Endodermal cell (in vitro differentiated cells): ENCODE data around the gene DNAH12. TPM values are rescaled to one million over a fixed set of nuclear protein-coding genes. Genes with fewer than 3 reads are reported as not detected.

Experiments used
- DNase-seq: peaks from one replicate; pipeline ENCODE4 v3.0.0-alpha.2; 2017
- H3K27ac ChIP-seq: 2 replicates; pipeline ENCODE4 v1.5.1; 2013; ENCODE audit warnings: mild to moderate bottlenecking, low read depth, low read length, moderate library complexity
- H3K27me3 ChIP-seq: 2 replicates; pipeline ENCODE4 v1.6.1; 2013; ENCODE audit warnings: mild to moderate bottlenecking, low read length, moderate library complexity; ENCODE audit not compliant: insufficient read depth, control insufficient read depth, poor library complexity, severe bottlenecking
- H3K36me3 ChIP-seq: 2 replicates; pipeline ENCODE4 v1.7.0; 2013; ENCODE audit warnings: mild to moderate bottlenecking, low read length, moderate library complexity; ENCODE audit not compliant: control insufficient read depth, insufficient read depth
- H3K4me1 ChIP-seq: one replicate; pipeline ENCODE4 v1.7.0; 2013; ENCODE audit warnings: low read length; ENCODE audit not compliant: control insufficient read depth, insufficient read depth
- H3K4me3 ChIP-seq: 2 replicates; pipeline ENCODE4 v1.5.1; 2013; ENCODE audit warnings: mild to moderate bottlenecking, low read length, moderate library complexity
- H3K9ac ChIP-seq: 2 replicates; pipeline ENCODE4 v1.6.1; 2013; ENCODE audit warnings: mild to moderate bottlenecking, low read length, moderate library complexity; ENCODE audit not compliant: poor library complexity, severe bottlenecking; ENCODE audit errors: extremely low read depth
- H3K9me3 ChIP-seq: 2 replicates; pipeline ENCODE4 v1.6.1; 2013; ENCODE audit warnings: mild to moderate bottlenecking, low read length, moderate library complexity; ENCODE audit not compliant: control insufficient read depth
- H3K27ac Mint-ChIP-seq: 2 replicates; pipeline ENCODE4 v1.8.0; 2020; ENCODE audit warnings: mixed read lengths
- H3K27me3 Mint-ChIP-seq: 2 replicates; pipeline ENCODE4 v1.8.0; 2021; ENCODE audit warnings: mild to moderate bottlenecking, mixed read lengths; ENCODE audit not compliant: insufficient read depth
- H3K36me3 Mint-ChIP-seq: 2 replicates; pipeline ENCODE4 v1.8.0; 2020; ENCODE audit warnings: low read depth, mixed read lengths
- H3K4me1 Mint-ChIP-seq: 2 replicates; pipeline ENCODE4 v1.8.0; 2020; ENCODE audit warnings: mixed read lengths
- H3K4me3 Mint-ChIP-seq: 2 replicates; pipeline ENCODE4 v1.8.0; 2020; ENCODE audit warnings: mild to moderate bottlenecking, moderate library complexity, mixed read lengths
- H3K9me3 Mint-ChIP-seq: 2 replicates; pipeline ENCODE4 v1.8.0; 2020; ENCODE audit warnings: mild to moderate bottlenecking, mixed read lengths
- WGBS, 2 experiments: methylation state at CpG; one replicate each; pipeline versions ENCODE4 v1.1.5 to v1.1.7; 2013; ENCODE audit warnings: missing lambda C conversion rate in 2 of 2, mixed read lengths in 1 of 2; ENCODE audit not compliant: insufficient coverage in 1 of 2, insufficient read length in 1 of 2; 5-methylcytosine and 5-hydroxymethylcytosine counted together
- total RNA-seq, 2 donors: library from RNA; stranded (reverse); fragmentation: NEBNext Ultra II Directional in 1 of 2; extraction: Animal tissue kit (Norgen Biotek cat#: 25700) in 1 of 2; gene quantifications; 2 replicates in 1 of 2; 3 replicates in 1 of 2; pipeline ENCODE4 v1.2.1, GENCODE V29; 2021
- TF ChIP-seq, protein P1 (sequence below): fragments of 200-600 bp; sonication (generic); conservative IDR thresholded peaks from 2 replicates; pipeline ENCODE4 v1.5.0; 2021; ENCODE audit warnings: antibody characterized with exemption, mild to moderate bottlenecking

The DNAH12 gene
- total RNA-seq, 2 donors from 2014 or later, result 0.77 to 2.2 TPM

DNA sequence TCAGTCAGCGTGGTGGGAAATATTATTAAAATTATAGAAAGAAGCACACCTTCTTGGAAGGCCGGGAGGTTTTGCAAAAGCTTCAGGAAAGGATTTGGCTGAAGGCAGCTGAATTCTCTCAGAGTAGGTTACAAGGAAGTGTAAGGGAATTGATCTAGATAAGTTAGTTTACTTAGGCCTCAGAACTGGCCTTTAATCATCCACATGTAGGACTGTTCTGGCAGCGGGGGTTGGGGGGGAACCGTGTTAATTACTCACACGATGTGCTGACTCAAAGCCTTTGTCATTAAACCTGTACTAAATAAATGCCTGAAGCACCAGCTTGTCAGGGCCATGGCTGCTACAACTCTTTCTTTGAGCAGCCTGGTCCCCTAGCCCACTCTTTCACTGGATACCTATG lies 264.5 kb downstream of the DNAH12 start:
- peaks cover 26% of the 10 kb centered on the region for H3K36me3 Mint-ChIP-seq
- DNase-seq, result no peak
- no peak overlapping the region for H3K27ac Mint-ChIP-seq
- Histone ChIP-seq H3K27me3 (no peaks in the 10 kb centered on the region), H3K9ac (no peak overlapping the region), H3K9me3 (peaks cover 27% of the 10 kb centered on the region), H3K36me3 (peaks cover 9% of the 10 kb centered on the region), H3K27ac (no peak overlapping the region), H3K4me1 (no peaks in the 10 kb centered on the region), H3K4me3 (no peak overlapping the region)
- H3K4me3 Mint-ChIP-seq, result no peak overlapping the region
- peaks cover 1% of the 10 kb centered on the region for H3K27me3 Mint-ChIP-seq
- 91 to 100% methylated on average over 4 to 5 of the region's 5 CpGs for WGBS, 2 experiments
- H3K9me3 Mint-ChIP-seq, result peaks cover 25% of the 10 kb centered on the region
- no peaks in the 10 kb centered on the region for H3K4me1 Mint-ChIP-seq
- TF ChIP-seq, protein P1, sequence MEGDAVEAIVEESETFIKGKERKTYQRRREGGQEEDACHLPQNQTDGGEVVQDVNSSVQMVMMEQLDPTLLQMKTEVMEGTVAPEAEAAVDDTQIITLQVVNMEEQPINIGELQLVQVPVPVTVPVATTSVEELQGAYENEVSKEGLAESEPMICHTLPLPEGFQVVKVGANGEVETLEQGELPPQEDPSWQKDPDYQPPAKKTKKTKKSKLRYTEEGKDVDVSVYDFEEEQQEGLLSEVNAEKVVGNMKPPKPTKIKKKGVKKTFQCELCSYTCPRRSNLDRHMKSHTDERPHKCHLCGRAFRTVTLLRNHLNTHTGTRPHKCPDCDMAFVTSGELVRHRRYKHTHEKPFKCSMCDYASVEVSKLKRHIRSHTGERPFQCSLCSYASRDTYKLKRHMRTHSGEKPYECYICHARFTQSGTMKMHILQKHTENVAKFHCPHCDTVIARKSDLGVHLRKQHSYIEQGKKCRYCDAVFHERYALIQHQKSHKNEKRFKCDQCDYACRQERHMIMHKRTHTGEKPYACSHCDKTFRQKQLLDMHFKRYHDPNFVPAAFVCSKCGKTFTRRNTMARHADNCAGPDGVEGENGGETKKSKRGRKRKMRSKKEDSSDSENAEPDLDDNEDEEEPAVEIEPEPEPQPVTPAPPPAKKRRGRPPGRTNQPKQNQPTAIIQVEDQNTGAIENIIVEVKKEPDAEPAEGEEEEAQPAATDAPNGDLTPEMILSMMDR, result no peak

DNA sequence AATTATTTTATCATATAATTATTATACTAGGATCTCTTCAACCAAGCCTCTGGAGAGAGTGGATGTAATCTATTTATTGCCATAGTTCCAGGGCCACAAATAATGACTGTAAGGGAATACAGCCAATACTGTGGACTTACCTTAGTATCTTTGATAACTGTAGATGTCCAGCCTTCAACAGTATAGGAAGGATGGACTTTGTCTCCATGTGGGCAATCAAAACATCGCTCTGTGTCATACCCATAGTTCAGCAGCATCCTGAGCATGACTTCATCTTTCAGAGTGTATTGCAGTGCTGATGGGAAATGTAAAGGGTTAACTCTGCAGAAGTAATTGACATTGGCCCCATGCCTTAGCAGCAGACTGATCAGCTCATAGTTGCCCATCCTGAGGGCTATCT lies 265.9 kb downstream of the DNAH12 start:
- H3K36me3 Mint-ChIP-seq, result peaks cover 33% of the 10 kb centered on the region
- peaks cover 13% of the 10 kb centered on the region for H3K36me3 ChIP-seq
- no peak overlapping the region for H3K4me3 ChIP-seq
- H3K4me1 Mint-ChIP-seq, result no peaks in the 10 kb centered on the region
- WGBS, 2 experiments, result 100% methylated on average over 1 of the region's 1 CpG; no CpG with 5 or more reads in 1 of the 2 experiments
- H3K27ac Mint-ChIP-seq, result no peak overlapping the region
- H3K27me3 Mint-ChIP-seq, result peaks cover 1% of the 10 kb centered on the region
- H3K9me3 ChIP-seq, result peaks cover 27% of the 10 kb centered on the region
- no peak overlapping the region for H3K4me3 Mint-ChIP-seq
- no peaks in the 10 kb centered on the region for H3K4me1 ChIP-seq
- H3K27me3 ChIP-seq, result no peaks in the 10 kb centered on the region
- peaks cover 25% of the 10 kb centered on the region for H3K9me3 Mint-ChIP-seq
- DNase-seq, result no peak
- TF ChIP-seq, protein P1, result no peak
- H3K9ac ChIP-seq, result no peak overlapping the region
- no peak overlapping the region for H3K27ac ChIP-seq

DNA sequence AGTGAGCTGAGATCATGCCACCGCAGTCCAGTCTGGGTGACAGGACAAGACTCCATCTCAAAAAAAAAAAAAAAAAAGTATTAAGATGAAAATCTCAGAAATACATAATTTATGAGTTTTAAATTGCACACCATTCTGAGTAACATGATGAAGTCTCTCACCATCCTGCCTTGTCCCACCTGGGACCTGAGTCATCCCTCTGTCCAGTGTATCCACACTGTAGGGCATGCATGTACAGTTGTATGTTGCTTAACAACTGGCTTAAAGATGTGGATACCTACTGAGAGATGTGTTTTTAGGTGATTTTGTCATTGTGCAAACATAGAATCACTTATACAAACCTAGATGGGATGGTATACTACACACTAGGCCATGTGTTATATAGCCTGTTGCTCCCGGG lies 268.8 kb downstream of the DNAH12 start:
- H3K27me3 Mint-ChIP-seq, result no peaks in the 10 kb centered on the region
- Histone ChIP-seq H3K36me3 (peaks cover 38% of the 10 kb centered on the region), H3K9me3 (peaks cover 21% of the 10 kb centered on the region), H3K9ac (no peak overlapping the region), H3K27me3 (no peaks in the 10 kb centered on the region), H3K27ac (no peak overlapping the region), H3K4me3 (no peak overlapping the region), H3K4me1 (no peaks in the 10 kb centered on the region)
- no peak for DNase-seq
- TF ChIP-seq, protein P1, result no peak
- H3K9me3 Mint-ChIP-seq, result peaks cover 20% of the 10 kb centered on the region
- H3K36me3 Mint-ChIP-seq, result peaks cover 56% of the 10 kb centered on the region
- H3K4me1 Mint-ChIP-seq, result no peaks in the 10 kb centered on the region
- H3K4me3 Mint-ChIP-seq, result no peak overlapping the region
- no CpG with 5 or more reads among the region's 2 CpGs for WGBS, 2 experiments
- no peak overlapping the region for H3K27ac Mint-ChIP-seq
